HG03520 (cell line): ENCODE data around the gene HLCS.
"Not testable (repeated sequence)": the region's sequence is repeated elsewhere in the genome, so short reads cannot be mapped to it uniquely, and the experiment has no call there.

ENCODE experiments used
- ATAC-seq: cut with Tn5 transposase; IDR thresholded peaks from one replicate; pipeline ENCODE4 v1.9.1; 2021; ENCODE audit warnings: mild to moderate bottlenecking, moderate library complexity; ENCODE audit not compliant: unreplicated experiment

HLCS gene

GRCh38 chr21:36959020-36959835, 7.2 kb downstream of the HLCS start:
- ATAC-seq: no peak

GRCh38 chr21:36955783-36956182, 10.7 kb downstream of the HLCS start:
- ATAC-seq: no peak

- ATAC-seq: not testable (repeated sequence)
Measured at GRCh38 chr21:36952331-36952730, 14.1 kb downstream of the HLCS start.

- no peak for ATAC-seq
Measured at GRCh38 chr21:36949171-36950141, 17.0 kb downstream of the HLCS start.

- ATAC-seq: no peak
Measured at GRCh38 chr21:36948686-36949085, 17.8 kb downstream of the HLCS start.

GRCh38 chr21:36946949-36947356, 19.5 kb downstream of the HLCS start:
- no peak for ATAC-seq

- ATAC-seq: no peak
Measured at GRCh38 chr21:36945496-36946138, 20.9 kb downstream of the HLCS start.

GRCh38 chr21:36936361-36937135, 29.9 kb downstream of the HLCS start:
- ATAC-seq: no peak

- no peak for ATAC-seq
Measured at GRCh38 chr21:36934864-36935420, 31.5 kb downstream of the HLCS start.

GRCh38 chr21:36932161-36932816, 34.2 kb downstream of the HLCS start:
- ATAC-seq: no peak

GRCh38 chr21:36929622-36930021, 36.8 kb downstream of the HLCS start:
- ATAC-seq: no peak

GRCh38 chr21:36928960-36929359, 37.5 kb downstream of the HLCS start:
- ATAC-seq: no peak

- no peak for ATAC-seq
Measured at GRCh38 chr21:36927719-36928117, 38.8 kb downstream of the HLCS start.

GRCh38 chr21:36926989-36927718, 39.3 kb downstream of the HLCS start:
- no peak for ATAC-seq

- ATAC-seq: no peak
Measured at GRCh38 chr21:36923270-36923669, 43.2 kb downstream of the HLCS start.

- no peak for ATAC-seq
Measured at GRCh38 chr21:36922861-36923260, 43.6 kb downstream of the HLCS start.

GRCh38 chr21:36918291-36918690, 48.2 kb downstream of the HLCS start:
- no peak for ATAC-seq

GRCh38 chr21:36917471-36918158, 48.9 kb downstream of the HLCS start:
- ATAC-seq: no peak
